HL-60 (cell line): Measurements from ENCODE around the gene CRIP3.

Source experiments
- POLR2AphosphoS5 ChIP-seq: IDR thresholded peaks from 2 replicates; pipeline ENCODE4 v1.6.1; 2012; ENCODE audit warnings: low read depth
- SPI1 ChIP-seq: IDR thresholded peaks from 2 replicates; pipeline ENCODE4 v1.6.1; 2012; ENCODE audit warnings: low read depth, mild to moderate bottlenecking, borderline replicate concordance
- TF ChIP-seq, protein P1 (sequence below): IDR thresholded peaks from one replicate; pipeline ENCODE4 v1.5.1; 2011; ENCODE audit warnings: low read length, control low read depth, inconsistent platforms; ENCODE audit not compliant: insufficient read depth
- TF ChIP-seq, protein P2 (sequence below): IDR thresholded peaks from 2 replicates; pipeline ENCODE4 v1.6.1; 2012; ENCODE audit warnings: low read depth; ENCODE audit not compliant: insufficient replicate concordance

DNA sequence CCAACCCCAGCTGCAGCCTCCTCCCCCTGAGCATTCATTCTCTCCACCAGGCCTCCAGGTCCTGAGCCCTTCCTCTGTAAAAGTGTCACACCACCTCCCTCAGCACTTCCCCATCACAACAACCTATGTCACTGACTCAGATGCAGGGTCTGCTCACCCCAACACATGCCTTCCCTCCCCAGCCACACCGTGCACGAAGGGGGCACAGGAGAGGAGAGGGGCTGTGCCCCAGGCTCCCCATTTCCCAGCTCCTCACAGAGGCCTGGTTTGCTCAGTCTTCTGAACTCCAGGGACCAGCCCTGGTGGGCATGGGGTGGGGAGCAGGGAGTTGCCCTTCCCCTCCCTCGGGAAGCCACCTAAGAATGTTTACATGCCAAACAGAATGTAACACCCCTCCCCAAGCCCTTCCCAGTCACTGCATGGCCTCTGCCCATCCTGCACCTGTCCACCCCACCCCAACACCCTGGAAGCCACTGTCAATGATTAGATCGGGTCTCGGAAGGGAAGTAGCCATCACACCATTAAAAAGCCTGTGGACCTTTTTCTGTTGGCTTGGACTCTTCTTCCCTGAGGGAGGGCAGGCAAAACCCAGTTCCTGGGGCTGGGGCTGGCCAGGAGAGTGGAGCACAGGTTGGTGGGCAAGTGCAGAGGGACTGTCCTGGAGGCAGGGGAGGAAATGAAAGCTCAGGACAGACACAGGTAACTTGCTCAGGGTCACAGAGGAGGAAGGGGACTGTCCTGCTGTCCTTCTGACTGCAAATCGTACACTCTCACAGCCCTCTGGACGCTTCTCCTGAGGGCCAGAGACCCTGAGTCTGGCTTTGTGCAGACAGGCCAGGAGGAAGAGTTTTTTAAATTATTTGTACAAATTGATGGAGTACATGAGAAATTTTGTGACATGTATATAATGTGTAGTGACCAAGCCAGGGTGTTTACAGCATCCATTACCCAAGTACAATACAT, 20.6 kb downstream of the CRIP3 start:
- TF ChIP-seq POLR2AphosphoS5 (no peak), SPI1 (no peak)
- TF ChIP-seq, protein P1, sequence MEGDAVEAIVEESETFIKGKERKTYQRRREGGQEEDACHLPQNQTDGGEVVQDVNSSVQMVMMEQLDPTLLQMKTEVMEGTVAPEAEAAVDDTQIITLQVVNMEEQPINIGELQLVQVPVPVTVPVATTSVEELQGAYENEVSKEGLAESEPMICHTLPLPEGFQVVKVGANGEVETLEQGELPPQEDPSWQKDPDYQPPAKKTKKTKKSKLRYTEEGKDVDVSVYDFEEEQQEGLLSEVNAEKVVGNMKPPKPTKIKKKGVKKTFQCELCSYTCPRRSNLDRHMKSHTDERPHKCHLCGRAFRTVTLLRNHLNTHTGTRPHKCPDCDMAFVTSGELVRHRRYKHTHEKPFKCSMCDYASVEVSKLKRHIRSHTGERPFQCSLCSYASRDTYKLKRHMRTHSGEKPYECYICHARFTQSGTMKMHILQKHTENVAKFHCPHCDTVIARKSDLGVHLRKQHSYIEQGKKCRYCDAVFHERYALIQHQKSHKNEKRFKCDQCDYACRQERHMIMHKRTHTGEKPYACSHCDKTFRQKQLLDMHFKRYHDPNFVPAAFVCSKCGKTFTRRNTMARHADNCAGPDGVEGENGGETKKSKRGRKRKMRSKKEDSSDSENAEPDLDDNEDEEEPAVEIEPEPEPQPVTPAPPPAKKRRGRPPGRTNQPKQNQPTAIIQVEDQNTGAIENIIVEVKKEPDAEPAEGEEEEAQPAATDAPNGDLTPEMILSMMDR: no peak
- TF ChIP-seq, protein P2, sequence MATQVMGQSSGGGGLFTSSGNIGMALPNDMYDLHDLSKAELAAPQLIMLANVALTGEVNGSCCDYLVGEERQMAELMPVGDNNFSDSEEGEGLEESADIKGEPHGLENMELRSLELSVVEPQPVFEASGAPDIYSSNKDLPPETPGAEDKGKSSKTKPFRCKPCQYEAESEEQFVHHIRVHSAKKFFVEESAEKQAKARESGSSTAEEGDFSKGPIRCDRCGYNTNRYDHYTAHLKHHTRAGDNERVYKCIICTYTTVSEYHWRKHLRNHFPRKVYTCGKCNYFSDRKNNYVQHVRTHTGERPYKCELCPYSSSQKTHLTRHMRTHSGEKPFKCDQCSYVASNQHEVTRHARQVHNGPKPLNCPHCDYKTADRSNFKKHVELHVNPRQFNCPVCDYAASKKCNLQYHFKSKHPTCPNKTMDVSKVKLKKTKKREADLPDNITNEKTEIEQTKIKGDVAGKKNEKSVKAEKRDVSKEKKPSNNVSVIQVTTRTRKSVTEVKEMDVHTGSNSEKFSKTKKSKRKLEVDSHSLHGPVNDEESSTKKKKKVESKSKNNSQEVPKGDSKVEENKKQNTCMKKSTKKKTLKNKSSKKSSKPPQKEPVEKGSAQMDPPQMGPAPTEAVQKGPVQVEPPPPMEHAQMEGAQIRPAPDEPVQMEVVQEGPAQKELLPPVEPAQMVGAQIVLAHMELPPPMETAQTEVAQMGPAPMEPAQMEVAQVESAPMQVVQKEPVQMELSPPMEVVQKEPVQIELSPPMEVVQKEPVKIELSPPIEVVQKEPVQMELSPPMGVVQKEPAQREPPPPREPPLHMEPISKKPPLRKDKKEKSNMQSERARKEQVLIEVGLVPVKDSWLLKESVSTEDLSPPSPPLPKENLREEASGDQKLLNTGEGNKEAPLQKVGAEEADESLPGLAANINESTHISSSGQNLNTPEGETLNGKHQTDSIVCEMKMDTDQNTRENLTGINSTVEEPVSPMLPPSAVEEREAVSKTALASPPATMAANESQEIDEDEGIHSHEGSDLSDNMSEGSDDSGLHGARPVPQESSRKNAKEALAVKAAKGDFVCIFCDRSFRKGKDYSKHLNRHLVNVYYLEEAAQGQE: no peak
